Ureter (tissue), 1 donor: Measurements from ENCODE around the gene EMC6. TPM values are rescaled to one million over a fixed set of nuclear protein-coding genes. Genes with fewer than 3 reads are reported as not detected.

Source experiments
- DNase-seq: peaks from one replicate; pipeline ENCODE4 v3.0.0-alpha.2; 2020; ENCODE audit warnings: low spot score
- total RNA-seq: library from RNA; stranded (reverse); gene quantifications from one replicate; pipeline ENCODE4 v1.2.4, GENCODE V29; 2023
- donor health status: DM: yes; HTN: yes; CAD: no.

EMC6 gene
- total RNA-seq, 1 donor from 2014 or later = 24.3 TPM

- DNase-seq = no peak
These were observed 39.8 kb downstream of the EMC6 start for GRCh38 chr17:3708366-3708765.

GRCh38 chr17:3710951-3711383, 42.4 kb downstream of the EMC6 start:
- peak; percentile 70 for DNase-seq

- no peak for DNase-seq
These were observed 44.3 kb downstream of the EMC6 start for GRCh38 chr17:3712811-3713463.

- no peak for DNase-seq
These were observed 46.7 kb downstream of the EMC6 start for GRCh38 chr17:3715296-3715695.

GRCh38 chr17:3718201-3718600, 49.6 kb downstream of the EMC6 start:
- no peak for DNase-seq

GRCh38 chr17:3719265-3719664, 50.7 kb downstream of the EMC6 start:
- no peak for DNase-seq

Other genes with a start within 250 kb of the EMC6 start
- gene OR1E2, start 235.0 kb upstream of the EMC6 start, total RNA-seq = not detected
- gene SPATA22, start 197.0 kb upstream of the EMC6 start, total RNA-seq = not detected
- 15.3 TPM for gene ASPA, start 192.8 kb upstream of the EMC6 start, total RNA-seq
- 4.3 TPM for gene TRPV3, start 111.0 kb upstream of the EMC6 start, total RNA-seq
- gene TRPV1, start 59.4 kb upstream of the EMC6 start, total RNA-seq = 9.0 TPM
- gene SHPK, start 32.6 kb upstream of the EMC6 start, total RNA-seq = 22.8 TPM
- 11.7 TPM for gene CTNS, start 32.1 kb upstream of the EMC6 start, total RNA-seq
- 152 TPM for gene TAX1BP3, start 234 bp upstream of the EMC6 start, total RNA-seq
- 3.0 TPM for gene P2RX5, start 27.3 kb downstream of the EMC6 start, total RNA-seq
- 0.31 TPM for gene HASPIN, start 55.1 kb downstream of the EMC6 start, total RNA-seq
- 28.5 TPM for gene ITGAE, start 132.4 kb downstream of the EMC6 start, total RNA-seq
- 46.1 TPM for gene NCBP3, start 177.4 kb downstream of the EMC6 start, total RNA-seq
- gene CAMKK1, start 224.2 kb downstream of the EMC6 start, total RNA-seq = 7.8 TPM
- gene P2RX1, start 247.7 kb downstream of the EMC6 start, total RNA-seq = 44.3 TPM